Melanocyte of skin (primary cell): Measurements from ENCODE around the gene SAMD15. TPM values are rescaled to one million over a fixed set of nuclear protein-coding genes. Genes with fewer than 3 reads are reported as not detected.

Experiments
- total RNA-seq, 2 donors: library from RNA; depleted of rRNA; stranded (reverse); fragments of >200 nt; gene quantifications; 2 replicates each; pipeline ENCODE4 v1.2.3, GENCODE V29; 2012

Gene SAMD15
- total RNA-seq: 1 to 10 TPM; 1.0 to 2.0 TPM

GRCh38 chr14:77376771-77377501 lies at the start of gene SAMD15, which contains the start of gene TMED8:
Gene SAMD15 (plus strand): TSS chr14:77377379. CDS start chr14:77377419, 40 bp downstream.
Gene TMED8 (minus strand): TSS chr14:77377094. CDS start chr14:77377053, 41 bp downstream.

DNA sequence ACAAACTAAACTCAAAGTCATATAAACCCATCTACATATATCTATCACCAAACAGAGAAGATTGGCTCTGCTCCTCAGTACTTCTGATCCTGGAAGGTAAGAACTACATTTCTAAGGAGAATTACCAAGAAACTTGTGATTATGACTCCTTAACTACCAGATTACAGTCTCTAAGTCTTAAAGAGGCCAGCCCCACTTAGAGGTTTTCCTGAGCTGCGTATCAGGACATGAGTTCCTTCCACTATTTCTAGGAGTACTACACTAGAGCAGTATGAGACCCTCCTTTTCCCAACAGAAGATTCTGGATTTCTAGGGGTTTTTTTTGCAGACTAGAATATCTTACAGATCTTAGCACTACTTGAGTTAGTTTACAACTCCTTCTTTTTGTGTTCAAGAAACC lies 46.2 kb downstream of the SAMD15 start, which contains the start of gene NOXRED1:
Gene NOXRED1 (minus strand): TSS at position 101 of the 400 bp plus-strand sequence. CDS start 634 bp downstream, outside the sequence.

Other genes with a start within 250 kb of the SAMD15 start
- gene ZDHHC22, start 235.6 kb upstream of the SAMD15 start, total RNA-seq: not detected
- under 1 TPM in 1 of 2 donors, not detected in 1; under 0.01 TPM for gene TMEM63C, start 195.6 kb upstream of the SAMD15 start, total RNA-seq
- gene NGB, start 106.2 kb upstream of the SAMD15 start, total RNA-seq: not detected
- gene POMT2, start 56.5 kb upstream of the SAMD15 start, total RNA-seq: 10 to 100 TPM; 18.2 to 27.3 TPM
- gene GSTZ1, start 56.3 kb upstream of the SAMD15 start, total RNA-seq: 10 to 100 TPM; 27.0 to 64.4 TPM
- 10 to 100 TPM; 19.6 to 28.0 TPM for gene TMED8, start 285 bp upstream of the SAMD15 start, total RNA-seq
- 1 to 10 TPM in 1 of 2 donors, under 1 TPM in 1; 0.33 to 1.4 TPM for gene NOXRED1, start 46.1 kb downstream of the SAMD15 start, total RNA-seq
- gene VIPAS39, start 80.2 kb downstream of the SAMD15 start, total RNA-seq: 10 to 100 TPM; 25.8 to 31.0 TPM
- gene AHSA1, start 80.7 kb downstream of the SAMD15 start, total RNA-seq: 100 to 1,000 TPM in 1 of 2 donors, 10 to 100 TPM in 1; 97.0 to 196 TPM
- not detected for gene ISM2, start 121.4 kb downstream of the SAMD15 start, total RNA-seq
- gene SPTLC2, start 239.3 kb downstream of the SAMD15 start, total RNA-seq: 10 to 100 TPM; 29.3 to 40.3 TPM